Measurements from ENCODE around the gene KIF5C.

The KIF5C gene

GRCh38 chr2:149041482-149041881 lies 166.5 kb downstream of the KIF5C start:
- no peak for DNase-seq (ENCODE audit: low read depth in 2 of 2)

GRCh38 chr2:149042881-149043280 lies 167.9 kb downstream of the KIF5C start:
- no peak for DNase-seq (ENCODE audit: low read depth in 2 of 2)

- no peak for DNase-seq (ENCODE audit: low read depth in 2 of 2)
Observed at GRCh38 chr2:149044500-149044899, 169.5 kb downstream of the KIF5C start.

GRCh38 chr2:149047118-149047517 lies 172.1 kb downstream of the KIF5C start:
- DNase-seq (ENCODE audit: low read depth in 2 of 2) = no peak

- DNase-seq (ENCODE audit: low read depth in 2 of 2) = peak in 1 of 2 experiments; percentile 37
Observed at GRCh38 chr2:149049142-149049541, 174.1 kb downstream of the KIF5C start.

- DNase-seq (ENCODE audit: low read depth in 2 of 2) = peak; percentile 66 to 67
Observed at GRCh38 chr2:149050188-149050587, 175.2 kb downstream of the KIF5C start.

- no peak for DNase-seq (ENCODE audit: low read depth in 2 of 2)
Observed at GRCh38 chr2:149055751-149056150, 180.7 kb downstream of the KIF5C start.

- no peak for DNase-seq (ENCODE audit: low read depth in 2 of 2)
Observed at GRCh38 chr2:149056541-149057255, 181.7 kb downstream of the KIF5C start.

- DNase-seq (ENCODE audit: low read depth in 2 of 2) = no peak
Observed at GRCh38 chr2:149057401-149057800, 182.4 kb downstream of the KIF5C start.

GRCh38 chr2:149058936-149059335 lies 183.9 kb downstream of the KIF5C start:
- no peak for DNase-seq (ENCODE audit: low read depth in 2 of 2)

- DNase-seq (ENCODE audit: low read depth in 2 of 2) = no peak
Observed at GRCh38 chr2:149059822-149060221, 184.8 kb downstream of the KIF5C start.

- no peak for DNase-seq (ENCODE audit: low read depth in 2 of 2)
Observed at GRCh38 chr2:149061133-149061745, 186.2 kb downstream of the KIF5C start.

- DNase-seq (ENCODE audit: low read depth in 2 of 2) = no peak
Observed at GRCh38 chr2:149062531-149062930, 187.5 kb downstream of the KIF5C start.

- DNase-seq (ENCODE audit: low read depth in 2 of 2) = no peak
Observed at GRCh38 chr2:149063177-149063576, 188.2 kb downstream of the KIF5C start.

- DNase-seq (ENCODE audit: low read depth in 2 of 2) = no peak
Observed at GRCh38 chr2:149064365-149064841, 189.4 kb downstream of the KIF5C start.

GRCh38 chr2:149064856-149065630 lies 190.0 kb downstream of the KIF5C start:
- DNase-seq (ENCODE audit: low read depth in 2 of 2) = peak; percentile 51 to 55

- DNase-seq (ENCODE audit: low read depth in 2 of 2) = no peak
Observed at GRCh38 chr2:149068225-149068995, 193.4 kb downstream of the KIF5C start.

- peak; percentile 55 to 59 for DNase-seq (ENCODE audit: low read depth in 2 of 2)
Observed at GRCh38 chr2:149068996-149069888, 194.2 kb downstream of the KIF5C start.

GRCh38 chr2:149070681-149071320 lies 195.8 kb downstream of the KIF5C start:
- no peak for DNase-seq (ENCODE audit: low read depth in 2 of 2)

- DNase-seq (ENCODE audit: low read depth in 2 of 2) = no peak
Observed at GRCh38 chr2:149075105-149075504, 200.1 kb downstream of the KIF5C start.

Data from fibroblast of skin of left quadriceps (primary cell).